ENCODE measurements around the gene GZMM. TPM values are rescaled to one million over a fixed set of nuclear protein-coding genes. Genes with fewer than 3 reads are reported as not detected.

GZMM gene
- polyA plus RNA-seq, 3 donors: 0.32 to 1.4 (median 0.48) TPM

DNA sequence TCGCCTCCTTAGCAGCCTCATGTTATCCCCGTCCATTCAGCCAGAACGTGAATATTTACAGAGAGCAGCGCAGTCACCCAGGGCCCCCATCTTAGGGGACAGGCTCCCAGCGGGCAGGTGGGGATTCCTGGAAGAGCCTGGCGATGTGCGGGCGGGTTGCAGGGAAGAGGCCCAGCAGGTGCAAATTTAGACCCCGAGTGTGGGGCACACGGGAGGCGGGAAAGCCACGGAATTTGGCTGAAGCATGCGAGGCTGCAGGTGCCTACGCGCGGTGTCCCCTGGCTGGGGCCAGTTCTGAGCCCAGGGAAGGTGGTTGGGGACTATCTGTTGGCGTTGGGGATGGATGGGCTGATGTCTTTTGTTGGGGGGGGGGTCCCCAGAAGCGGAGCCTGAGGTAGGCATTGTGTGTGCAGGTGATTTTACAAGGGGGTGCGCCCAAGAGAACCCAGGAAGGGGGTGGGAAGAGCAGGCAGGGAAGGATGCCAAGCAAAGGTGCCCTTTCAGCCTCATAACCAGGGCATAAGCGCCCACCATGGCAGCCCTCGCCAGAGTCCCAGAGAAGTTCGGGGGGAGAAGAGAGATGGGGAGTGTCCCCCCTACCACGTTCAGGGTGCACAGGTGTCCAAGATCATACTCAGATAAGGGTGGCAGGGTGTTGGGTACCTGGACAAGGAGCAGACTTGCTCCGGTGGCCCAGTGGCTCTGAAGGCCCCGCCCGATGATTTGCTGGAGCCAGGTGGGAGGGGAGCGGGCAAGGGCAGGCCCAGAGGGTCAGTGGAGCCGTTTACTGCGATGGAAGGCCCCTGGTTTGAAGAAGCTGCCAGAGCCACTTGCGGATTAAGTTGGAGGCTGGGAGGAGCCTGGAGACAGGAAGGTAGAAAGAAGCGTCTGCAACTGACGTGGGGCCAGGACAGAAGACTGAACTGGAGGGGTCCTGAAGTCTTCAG is 35.4 kb upstream of the GZMM start:
- intact Hi-C loops (cut with micrococcal nuclease): loop anchor here in 1 of 2 donors (5.0 to 10.0 kb wide), 2 partner anchors 126 to 166 kb away; partner anchors contain the start of genes FGF22, MIER2 and POLRMT
- H3K27me3 ChIP-seq (ENCODE audit: control insufficient read depth in 2 of 2, insufficient read depth in 2 of 2, low read length in 2 of 2): peaks cover 0 to 8% of the 10 kb centered on the region in 2 donors
- peaks cover 25% of the 10 kb centered on the region for H4K20me1 ChIP-seq (ENCODE audit: insufficient read depth, low read length)
- peak overlapping the region in 2 of 3 experiments; percentile 90 to 99 for H3K4me3 ChIP-seq (replicated peaks in 1 of 3; ENCODE audit: low read depth in 2 of 3, low read length in 3 of 3)
- WGBS (ENCODE audit: insufficient coverage): 68% methylated on average over 27 of the region's 32 CpGs
- peaks cover 30% of the 10 kb centered on the region for H3K4me1 Mint-ChIP-seq
- peak overlapping the region; percentile 78 for H3K4me2 ChIP-seq (replicated peaks; ENCODE audit: extremely low read depth, low read length, poor library complexity, severe bottlenecking)
- peak overlapping the region in 6 of 7 donors; percentile 37 to 74 (median 64) for H3K27ac Mint-ChIP-seq
- H3K9me3 ChIP-seq (replicated peaks in 1 of 2; ENCODE audit: control insufficient read depth in 1 of 2, insufficient read depth in 1 of 2, low read length in 2 of 2): no peaks in the 10 kb centered on the region
- peak overlapping the region; percentile 82 for H3K9ac ChIP-seq (ENCODE audit: insufficient read depth, low read length, poor library complexity, severe bottlenecking)
- H3K27ac ChIP-seq (ENCODE audit: low read depth in 1 of 2, low read length in 2 of 2): no peak overlapping the region
- peaks cover 5 to 15% (median 7%) of the 10 kb centered on the region in 3 donors for H3K27me3 Mint-ChIP-seq (ENCODE audit: low read depth in 3 of 3)
- H3K79me2 ChIP-seq (ENCODE audit: insufficient read depth, low read length): peaks cover 14% of the 10 kb centered on the region
- H3K9me3 Mint-ChIP-seq: peaks cover 0 to 6% (median 0%) of the 10 kb centered on the region in 7 donors
- H3K4me1 ChIP-seq (ENCODE audit: control insufficient read depth in 1 of 2, insufficient read depth in 2 of 2, low read length in 2 of 2): peaks cover 35 to 43% of the 10 kb centered on the region in 2 donors
- TF ChIP-seq, protein P1, sequence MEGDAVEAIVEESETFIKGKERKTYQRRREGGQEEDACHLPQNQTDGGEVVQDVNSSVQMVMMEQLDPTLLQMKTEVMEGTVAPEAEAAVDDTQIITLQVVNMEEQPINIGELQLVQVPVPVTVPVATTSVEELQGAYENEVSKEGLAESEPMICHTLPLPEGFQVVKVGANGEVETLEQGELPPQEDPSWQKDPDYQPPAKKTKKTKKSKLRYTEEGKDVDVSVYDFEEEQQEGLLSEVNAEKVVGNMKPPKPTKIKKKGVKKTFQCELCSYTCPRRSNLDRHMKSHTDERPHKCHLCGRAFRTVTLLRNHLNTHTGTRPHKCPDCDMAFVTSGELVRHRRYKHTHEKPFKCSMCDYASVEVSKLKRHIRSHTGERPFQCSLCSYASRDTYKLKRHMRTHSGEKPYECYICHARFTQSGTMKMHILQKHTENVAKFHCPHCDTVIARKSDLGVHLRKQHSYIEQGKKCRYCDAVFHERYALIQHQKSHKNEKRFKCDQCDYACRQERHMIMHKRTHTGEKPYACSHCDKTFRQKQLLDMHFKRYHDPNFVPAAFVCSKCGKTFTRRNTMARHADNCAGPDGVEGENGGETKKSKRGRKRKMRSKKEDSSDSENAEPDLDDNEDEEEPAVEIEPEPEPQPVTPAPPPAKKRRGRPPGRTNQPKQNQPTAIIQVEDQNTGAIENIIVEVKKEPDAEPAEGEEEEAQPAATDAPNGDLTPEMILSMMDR (IDR thresholded peaks at IDR 0.05): no peak
- H2AFZ ChIP-seq (ENCODE audit: insufficient read depth, low read depth, low read length, poor library complexity, severe bottlenecking): peak overlapping the region; percentile 96
- H3K36me3 Mint-ChIP-seq: peaks cover 6 to 17% of the 10 kb centered on the region in 2 donors
- H3K36me3 ChIP-seq (replicated peaks in 1 of 2; ENCODE audit: control insufficient read depth in 1 of 2, insufficient read depth in 2 of 2, low read length in 2 of 2): peaks cover 0 to 5% of the 10 kb centered on the region in 2 donors
- no peak for DNase-seq
- H3K4me3 Mint-ChIP-seq: peak overlapping the region; percentile 84 to 93

DNA sequence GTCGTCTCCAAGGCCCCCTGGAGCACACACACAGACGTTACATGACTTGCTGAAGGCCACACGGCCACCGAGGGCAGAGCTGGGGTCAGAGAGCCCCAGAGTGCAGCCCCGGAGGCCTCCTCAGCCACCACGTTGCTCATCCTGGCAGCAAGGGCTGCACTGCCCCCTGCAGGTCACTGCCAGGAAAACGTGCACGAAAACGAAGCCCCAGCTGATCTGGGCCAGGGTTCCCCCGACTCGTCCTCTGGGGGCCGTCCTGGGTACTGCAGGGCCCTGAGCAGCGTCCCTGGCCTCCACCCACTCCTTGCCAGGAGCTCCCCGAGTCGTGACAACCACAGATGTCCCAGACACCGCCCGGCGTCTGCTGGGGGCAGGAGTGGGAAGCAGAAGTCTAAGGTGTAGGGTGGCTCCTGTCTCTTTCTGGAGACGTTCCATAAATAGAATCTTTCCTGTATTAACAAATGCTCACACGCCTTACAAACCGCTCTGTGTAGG is 33.2 kb upstream of the GZMM start:
- peaks cover 0 to 5% of the 10 kb centered on the region in 2 donors for H3K36me3 ChIP-seq (replicated peaks in 1 of 2; ENCODE audit: control insufficient read depth in 1 of 2, insufficient read depth in 2 of 2, low read length in 2 of 2)
- Mint-ChIP-seq H3K36me3 (peaks cover 15 to 24% of the 10 kb centered on the region in 2 donors), H3K4me1 (peaks cover 29% of the 10 kb centered on the region), H3K4me3 (peak overlapping the region; percentile 76 to 86), H3K27me3 (ENCODE audit: low read depth in 3 of 3) (peaks cover 8 to 15% (median 11%) of the 10 kb centered on the region in 3 donors), H3K27ac (peak overlapping the region; percentile 86 to 95 (median 90)), H3K9me3 (peaks cover 0 to 5% (median 0%) of the 10 kb centered on the region in 7 donors)
- H3K9me3 ChIP-seq (replicated peaks in 1 of 2; ENCODE audit: control insufficient read depth in 1 of 2, insufficient read depth in 1 of 2, low read length in 2 of 2): no peaks in the 10 kb centered on the region
- H2AFZ ChIP-seq (ENCODE audit: insufficient read depth, low read depth, low read length, poor library complexity, severe bottlenecking): peak overlapping the region; percentile 67
- H3K4me2 ChIP-seq (replicated peaks; ENCODE audit: extremely low read depth, low read length, poor library complexity, severe bottlenecking): peak overlapping the region; percentile 79
- TF ChIP-seq, protein P1 (IDR thresholded peaks at IDR 0.05): peak; percentile 100
- peak overlapping the region; percentile 40 to 71 for H3K27ac ChIP-seq (ENCODE audit: low read depth in 1 of 2, low read length in 2 of 2)
- H3K27me3 ChIP-seq (ENCODE audit: control insufficient read depth in 2 of 2, insufficient read depth in 2 of 2, low read length in 2 of 2): peaks cover 0 to 13% of the 10 kb centered on the region in 2 donors
- H3K79me2 ChIP-seq (ENCODE audit: insufficient read depth, low read length): peaks cover 14% of the 10 kb centered on the region
- peak; percentile 87 to 90 (median 90) for DNase-seq
- peaks cover 25% of the 10 kb centered on the region for H4K20me1 ChIP-seq (ENCODE audit: insufficient read depth, low read length)
- peak overlapping the region; percentile 2 to 72 (median 26) for H3K4me3 ChIP-seq (replicated peaks in 1 of 3; ENCODE audit: low read depth in 2 of 3, low read length in 3 of 3)
- H3K9ac ChIP-seq (ENCODE audit: insufficient read depth, low read length, poor library complexity, severe bottlenecking): peak overlapping the region; percentile 62
- WGBS (ENCODE audit: insufficient coverage): 5% methylated on average over 15 of the region's 21 CpGs
- H3K4me1 ChIP-seq (ENCODE audit: control insufficient read depth in 1 of 2, insufficient read depth in 2 of 2, low read length in 2 of 2): peaks cover 35 to 43% of the 10 kb centered on the region in 2 donors
- intact Hi-C loops (cut with micrococcal nuclease): no loop called here
